Testis (tissue), 3 donors: ENCODE measurements around the gene PAX7. TPM values are rescaled to one million over a fixed set of nuclear protein-coding genes. Genes with fewer than 3 reads are reported as not detected.

Source experiments
- DNase-seq: peaks from one replicate; pipeline ENCODE4 v3.0.0-alpha.2; 2019
- H3K27ac ChIP-seq, 2 donors: fragments of 200-600 bp; sonication (generic); one replicate each; pipeline ENCODE4 v1.5.1; 2019
- H3K27me3 ChIP-seq: fragments of 200-600 bp; sonication (generic); one replicate; pipeline ENCODE4 v1.5.1; 2019
- H3K36me3 ChIP-seq: fragments of 200-600 bp; sonication (generic); one replicate; pipeline ENCODE4 v1.5.1; 2017; ENCODE audit warnings: low read depth; ENCODE audit errors: missing control alignments
- H3K4me1 ChIP-seq: fragments of 200-600 bp; sonication (generic); one replicate; pipeline ENCODE4 v1.5.1; 2019
- H3K4me3 ChIP-seq, 2 donors: fragments of 200-600 bp; sonication (generic); one replicate each; pipeline ENCODE4 v1.5.1; 2017 to 2019
- H3K9me3 ChIP-seq: fragments of 200-600 bp; sonication (generic); one replicate; pipeline ENCODE4 v1.5.1; 2017
- CTCF ChIP-seq, 3 experiments: fragments of 450-650 bp in 2 of 3; fragments of 200-600 bp in 1 of 3; sonication (generic) in 1 of 3; IDR thresholded peaks; one replicate each; pipeline ENCODE4 v1.5.1; 2016 to 2019; ENCODE audit warnings: antibody characterized with exemption in 3 of 3, mild to moderate bottlenecking in 2 of 3, moderate library complexity in 1 of 3
- POLR2A ChIP-seq: fragments of 450-650 bp; IDR thresholded peaks from one replicate; pipeline ENCODE4 v1.6.1; 2017; ENCODE audit warnings: antibody characterized with exemption, mild to moderate bottlenecking, moderate library complexity
- WGBS, 2 donors: methylation state at CpG; one replicate each; pipeline ENCODE4 v1.1.5; 2018; 5-methylcytosine and 5-hydroxymethylcytosine counted together
- intact Hi-C: fragments of 100-400 bp; cut with DNase I; formaldehyde crosslinking; loops from one replicate; pipeline ENCODE4 v1.15.1; 2023; ENCODE audit warnings: low total_unique reads
- polyA plus RNA-seq: library from polyadenylated mRNA; stranded (reverse); fragments of 350-450 nt; fragmentation: Illumina TruSeq; extraction: RNeasy Lipid Tissue Mini Kit (QIAGEN cat#74804); gene quantifications from one replicate; pipeline ENCODE4 v1.2.3, GENCODE V29; 2014; ENCODE audit warnings: low read depth, low replicate concordance; ENCODE audit not compliant: insufficient read depth
- total RNA-seq, 2 donors: library from RNA; depleted of rRNA; stranded (reverse); fragments of >200 nt; gene quantifications; one replicate each; pipeline ENCODE4 v1.2.3, GENCODE V29; 2016

PAX7 gene
- total and polyA plus RNA-seq, 3 donors from 2014 or later: 0.16 to 0.37 (median 0.18) TPM

- Histone ChIP-seq H3K4me3 (no peak overlapping the region), H3K27ac (no peak overlapping the region), H3K36me3 (no peaks in the 10 kb centered on the region), H3K9me3 (no peaks in the 10 kb centered on the region), H3K4me1 (no peaks in the 10 kb centered on the region), H3K27me3 (no peaks in the 10 kb centered on the region)
- TF ChIP-seq CTCF (IDR thresholded peaks at IDR 0.05) (no peak), POLR2A (no peak)
- intact Hi-C loops: no loop called here
- 2% methylated on average over 22 of the region's 22 CpGs for WGBS, 2 donors
- no peak for DNase-seq
Measured at GRCh38 chr1:18644013-18644399, 13.4 kb downstream of the PAX7 start.

GRCh38 chr1:18644446-18644845, 13.8 kb downstream of the PAX7 start:
- intact Hi-C loops: no loop called here
- H3K4me1 ChIP-seq: no peaks in the 10 kb centered on the region
- 7 to 10% methylated on average over 5 of the region's 5 CpGs for WGBS, 2 donors

GRCh38 chr1:18644973-18645746, 14.5 kb downstream of the PAX7 start:
- H3K4me1 ChIP-seq: no peaks in the 10 kb centered on the region
- 2 to 5% methylated on average over 45 to 46 of the region's 46 CpGs for WGBS, 2 donors
- no peaks in the 10 kb centered on the region for H3K36me3 ChIP-seq
- intact Hi-C loops: no loop called here
- no peaks in the 10 kb centered on the region for H3K9me3 ChIP-seq
- DNase-seq: no peak
- H3K4me3 ChIP-seq: no peak overlapping the region
- TF ChIP-seq POLR2A (no peak), CTCF (IDR thresholded peaks at IDR 0.05) (no peak)
- H3K27me3 ChIP-seq: no peaks in the 10 kb centered on the region
- no peak overlapping the region for H3K27ac ChIP-seq

More at GRCh38 chr1:18644446-18644845, 13.8 kb downstream of the PAX7 start:
- no peaks in the 10 kb centered on the region for H3K36me3 ChIP-seq
- no peak overlapping the region for H3K27ac ChIP-seq
- no peaks in the 10 kb centered on the region for H3K9me3 ChIP-seq
- no peaks in the 10 kb centered on the region for H3K27me3 ChIP-seq
- no peak overlapping the region for H3K4me3 ChIP-seq
- TF ChIP-seq CTCF (IDR thresholded peaks at IDR 0.05) (no peak), POLR2A (no peak)
- DNase-seq: no peak

GRCh38 chr1:18645747-18646090, 15.1 kb downstream of the PAX7 start:
- 7% methylated on average over 9 to 10 of the region's 10 CpGs for WGBS, 2 donors
- Histone ChIP-seq H3K9me3 (no peaks in the 10 kb centered on the region), H3K27me3 (no peaks in the 10 kb centered on the region), H3K36me3 (no peaks in the 10 kb centered on the region), H3K4me3 (no peak overlapping the region), H3K27ac (no peak overlapping the region), H3K4me1 (no peaks in the 10 kb centered on the region)
- no peak for DNase-seq
- TF ChIP-seq CTCF (IDR thresholded peaks at IDR 0.05) (no peak), POLR2A (no peak)
- intact Hi-C loops: no loop called here
